AG04450 (cell line): ENCODE results near the gene AUTS2. TPM values are rescaled to one million over a fixed set of nuclear protein-coding genes. Genes with fewer than 3 reads are reported as not detected.

ENCODE experiments used
- CTCF ChIA-PET: fragments of 300-600, 350-600 bp; formaldehyde crosslinking; extraction: SDS; loops from one replicate; lab custom pipeline; 2022; ENCODE audit warnings: antibody characterized with exemption, inconsistent platforms; lab: Charles Lee
- POLR2A ChIA-PET: fragments of 350-600 bp; formaldehyde crosslinking; extraction: SDS; loops from one replicate; lab custom pipeline; 2021; ENCODE audit warnings: antibody characterized with exemption, inconsistent platforms; lab: Yijun Ruan, JAX
- DNase-seq: peaks from one replicate; pipeline ENCODE4 v3.0.0-alpha.2; 2011; ENCODE audit warnings: low read depth, low spot score
- H3K27ac ChIP-seq: one replicate; pipeline ENCODE4 v1.5.1; 2012; ENCODE audit warnings: low read depth, low read length, control low read depth
- H3K27me3 ChIP-seq: one replicate; pipeline ENCODE4 v1.6.0; 2012; ENCODE audit warnings: low read length; ENCODE audit not compliant: control insufficient read depth, insufficient read depth
- H3K4me3 ChIP-seq: 2 replicates; pipeline ENCODE4 v1.5.1; 2011; ENCODE audit warnings: mild to moderate bottlenecking, low read depth, low read length, control low read depth
- H3K9me3 ChIP-seq: 2 replicates; pipeline ENCODE4 v1.5.1; 2012; ENCODE audit warnings: low read length; ENCODE audit not compliant: control insufficient read depth, insufficient read depth
- CTCF ChIP-seq: IDR thresholded peaks from 2 replicates; pipeline ENCODE4 v1.5.1; 2011; ENCODE audit warnings: low read depth, low read length, control low read depth, inconsistent platforms
- polyA plus RNA-seq: library from polyadenylated mRNA; depleted of rRNA; stranded (reverse); fragments of >200 nt; gene quantifications from 2 replicates; pipeline ENCODE4 v1.2.3, GENCODE V29; 2011

AUTS2 gene
- polyA plus RNA-seq, 1 experiment: 1.5 TPM

DNA sequence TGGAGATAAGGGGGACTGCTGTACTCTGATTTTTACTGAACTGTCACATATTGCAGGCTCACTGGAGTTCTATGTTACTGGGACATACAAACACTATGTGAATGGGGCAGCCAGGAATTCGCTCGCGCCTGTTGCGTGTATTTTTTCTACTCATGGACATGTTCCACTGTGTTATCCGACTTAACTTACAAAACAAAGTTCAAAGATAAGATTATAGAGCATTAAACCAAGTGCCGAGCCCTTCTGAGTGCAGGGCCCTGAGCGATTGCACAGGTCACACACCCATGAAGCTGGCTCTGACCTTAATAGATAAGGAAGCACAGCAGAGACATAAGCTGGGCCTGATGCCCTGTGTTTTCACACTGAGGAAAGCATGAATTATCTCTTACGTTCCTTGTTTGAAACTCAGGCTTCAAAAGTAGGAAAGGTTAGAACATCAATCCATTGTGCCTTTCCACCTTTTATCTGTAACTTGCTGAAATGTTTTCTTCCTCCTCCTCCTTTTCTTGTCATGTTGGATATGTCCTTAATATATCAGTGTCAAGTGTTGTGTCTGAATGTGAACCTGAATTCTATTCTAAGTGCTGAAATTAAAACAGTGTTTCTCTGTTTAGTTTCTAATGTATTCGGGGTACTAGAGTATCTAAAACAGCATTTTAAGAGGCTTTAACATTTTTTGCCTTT, 273.8 kb downstream of the AUTS2 start:
- CTCF ChIA-PET: no interaction called here
- POLR2A ChIA-PET: no interaction called here
- H3K4me3 ChIP-seq: no peak overlapping the region

DNA sequence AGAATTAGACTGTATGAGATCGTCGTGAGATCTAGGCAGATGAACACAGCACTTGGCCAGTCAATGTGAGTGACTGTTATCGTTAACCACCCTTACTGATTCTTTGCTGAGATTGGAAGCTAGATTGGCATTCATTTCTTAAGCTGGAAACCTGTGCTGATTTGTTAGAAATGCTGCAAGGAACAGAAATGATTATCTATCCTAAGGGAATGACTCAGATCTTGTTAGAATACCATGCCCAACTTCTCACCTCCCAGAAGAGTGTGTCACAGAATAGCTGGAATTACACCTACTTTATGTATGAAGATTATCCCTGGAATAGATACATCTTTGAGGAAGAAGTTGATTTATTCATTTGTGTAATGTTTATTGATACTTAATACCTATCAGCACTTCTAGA, 275.2 kb downstream of the AUTS2 start:
- DNase-seq: no peak
- ChIA-PET CTCF (no interaction called here), POLR2A (no interaction called here)
- Histone ChIP-seq H3K27ac (no peak overlapping the region), H3K27me3 (no peaks in the 10 kb centered on the region), H3K9me3 (no peaks in the 10 kb centered on the region), H3K4me3 (no peak overlapping the region)
- TF ChIP-seq CTCF: no peak

More for the DNA sequence above, 273.8 kb downstream of the AUTS2 start:
- Histone ChIP-seq H3K9me3 (no peaks in the 10 kb centered on the region), H3K27ac (no peak overlapping the region), H3K27me3 (no peaks in the 10 kb centered on the region)
- no peak for DNase-seq
- TF ChIP-seq CTCF: no peak

DNA sequence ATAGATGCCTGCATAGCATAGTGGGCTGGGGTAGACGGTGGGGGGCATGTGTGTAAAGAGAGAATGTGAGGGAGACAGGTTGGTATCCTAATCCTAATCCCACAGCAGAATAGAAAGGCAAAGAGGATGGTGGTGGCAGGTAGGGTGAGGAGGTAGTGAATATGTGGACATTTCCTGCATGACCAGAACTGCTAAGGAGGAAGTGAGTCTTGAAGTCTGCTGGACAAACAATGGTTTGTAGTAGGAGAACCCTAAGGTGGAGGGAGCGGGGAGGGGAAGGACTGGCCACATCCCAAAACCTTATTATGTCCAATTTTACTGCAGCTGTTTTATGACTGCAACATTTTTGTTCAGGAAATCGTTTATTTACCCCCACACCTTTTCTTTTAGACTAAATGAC, 279.7 kb downstream of the AUTS2 start:
- CTCF ChIA-PET: no interaction called here
- Histone ChIP-seq H3K9me3 (no peaks in the 10 kb centered on the region), H3K27ac (no peak overlapping the region), H3K27me3 (no peaks in the 10 kb centered on the region), H3K4me3 (no peak overlapping the region)
- TF ChIP-seq CTCF: no peak
- POLR2A ChIA-PET: no interaction called here
- no peak for DNase-seq

GRCh38 chr7:69878591-69878990, 280.3 kb downstream of the AUTS2 start:
- no peaks in the 10 kb centered on the region for H3K9me3 ChIP-seq
- no peak for DNase-seq
- no peak overlapping the region for H3K27ac ChIP-seq
- H3K27me3 ChIP-seq: no peaks in the 10 kb centered on the region
- no peak overlapping the region for H3K4me3 ChIP-seq
- ChIA-PET CTCF (no interaction called here), POLR2A (no interaction called here)
- no peak for TF ChIP-seq CTCF

DNA sequence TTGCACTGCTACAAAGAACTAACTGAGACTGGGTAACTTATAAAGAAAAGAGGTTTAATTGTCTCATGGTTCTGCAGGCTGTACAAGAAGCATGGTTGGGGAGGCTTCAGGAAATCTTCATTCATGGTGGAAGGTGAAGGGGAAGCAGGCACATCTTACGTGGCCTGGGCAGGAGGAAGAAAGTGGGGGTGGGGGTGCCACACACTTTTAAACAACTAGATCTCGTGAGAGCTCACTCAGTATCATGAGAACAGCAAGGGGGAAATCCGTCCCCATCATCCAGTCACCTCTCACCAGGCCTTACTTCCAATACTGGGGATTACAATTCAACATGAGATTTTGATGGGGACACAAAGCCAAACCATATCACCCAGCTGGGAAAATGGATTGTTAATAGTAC, 281.7 kb downstream of the AUTS2 start:
- Histone ChIP-seq H3K9me3 (no peaks in the 10 kb centered on the region), H3K27me3 (no peaks in the 10 kb centered on the region), H3K27ac (no peak overlapping the region), H3K4me3 (no peak overlapping the region)
- DNase-seq: no peak
- ChIA-PET CTCF (no interaction called here), POLR2A (no interaction called here)
- no peak for TF ChIP-seq CTCF
